Large intestine (tissue), 3 donors: ENCODE data around the gene IQCK. TPM values are rescaled to one million over a fixed set of nuclear protein-coding genes. Genes with fewer than 3 reads are reported as not detected.
A peak's percentile ranks its signal among the peaks of the same experiment; 100 is the strongest.

Experiments
- DNase-seq, 2 donors: peaks; one replicate each; pipeline versions ENCODE4 v3.0.0 to v3.0.0-alpha.2; 2013
- H3K27ac ChIP-seq: one replicate; pipeline ENCODE4 v1.5.1; 2013; ENCODE audit warnings: low read length
- H3K27me3 ChIP-seq: 2 replicates; pipeline ENCODE4 v1.6.1; 2013; ENCODE audit warnings: low read length; ENCODE audit not compliant: control insufficient read depth, insufficient read depth
- H3K36me3 ChIP-seq: 2 replicates; pipeline ENCODE4 v1.6.1; 2013; ENCODE audit warnings: low read length; ENCODE audit not compliant: control insufficient read depth, insufficient read depth
- H3K4me1 ChIP-seq: one replicate; pipeline ENCODE4 v1.6.1; 2013; ENCODE audit warnings: low read length; ENCODE audit not compliant: control insufficient read depth, insufficient read depth
- H3K4me3 ChIP-seq: one replicate; pipeline ENCODE4 v1.5.1; 2013; ENCODE audit warnings: low read length
- H3K9me3 ChIP-seq: one replicate; pipeline ENCODE4 v1.6.1; 2013; ENCODE audit warnings: mild to moderate bottlenecking, low read depth, low read length, moderate library complexity; ENCODE audit not compliant: control insufficient read depth
- WGBS: methylation state at CpG from one replicate; pipeline ENCODE4 v1.1.5; 2013; ENCODE audit warnings: low lambda C conversion rate; ENCODE audit not compliant: insufficient coverage; 5-methylcytosine and 5-hydroxymethylcytosine counted together
- polyA plus RNA-seq: library from polyadenylated mRNA; unstranded; fragments of 120-200 nt; gene quantifications from one replicate; pipeline ENCODE4 v1.2.1, GENCODE V29; 2013

Gene IQCK
- polyA plus RNA-seq, 1 donor: 14.0 TPM

DNA sequence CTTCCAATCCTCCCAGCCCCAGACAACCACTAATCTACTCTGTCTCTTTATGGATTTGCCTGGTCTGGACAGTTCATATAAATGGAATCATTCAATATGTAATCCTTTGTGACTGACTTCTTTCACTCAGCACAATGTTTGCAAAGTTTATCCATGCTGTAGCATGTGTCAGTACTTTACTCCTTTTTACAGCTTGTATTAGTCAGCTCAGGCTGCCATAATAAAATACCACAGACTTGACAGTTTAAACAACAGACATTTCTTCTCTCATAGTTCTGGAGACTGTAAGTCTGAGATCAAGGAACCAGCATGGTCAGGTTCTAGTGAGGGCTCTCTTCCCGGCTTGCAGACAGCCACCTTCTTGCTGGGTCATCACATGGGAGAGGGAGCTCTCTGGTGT, 125.3 kb downstream of the IQCK start:
- Histone ChIP-seq H3K4me1 (no peaks in the 10 kb centered on the region), H3K9me3 (no peaks in the 10 kb centered on the region), H3K27me3 (no peaks in the 10 kb centered on the region), H3K4me3 (no peak overlapping the region), H3K36me3 (no peaks in the 10 kb centered on the region), H3K27ac (no peak overlapping the region)
- no CpG with 5 or more reads among the region's 1 CpG for WGBS
- peak; percentile 16 to 52 for DNase-seq

DNA sequence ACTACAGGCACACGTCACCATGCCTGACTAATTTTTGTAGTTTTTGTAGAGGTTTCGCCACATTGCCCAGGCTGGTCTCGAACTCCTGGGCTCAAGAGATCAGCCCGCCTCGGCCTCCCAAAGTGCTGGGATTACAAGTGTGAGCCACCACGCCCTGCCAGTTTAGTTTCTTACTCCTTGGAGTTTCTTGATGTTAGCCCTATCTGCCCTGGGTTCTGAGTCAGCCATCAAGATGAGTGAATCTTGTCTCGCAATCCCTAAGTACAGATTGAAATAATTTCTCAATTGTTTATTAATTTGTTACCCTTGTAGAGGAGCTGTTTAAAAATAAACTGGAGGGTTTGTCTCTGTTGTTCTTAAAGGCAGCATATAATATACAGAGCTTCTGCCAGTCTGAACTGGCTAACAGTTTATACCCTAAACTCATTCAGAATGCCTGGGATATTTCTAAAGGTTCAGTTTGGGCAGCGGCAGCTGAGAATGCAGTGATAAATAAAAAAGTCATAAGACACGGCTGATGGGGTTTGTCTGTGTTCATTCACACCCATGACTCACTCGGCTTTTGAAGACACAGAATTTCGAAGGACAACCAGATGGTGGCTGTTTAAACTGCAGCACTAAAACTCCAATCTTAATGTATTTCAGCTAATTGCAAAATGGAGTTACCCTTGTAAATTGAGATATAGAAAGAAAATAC, 127.0 kb downstream of the IQCK start:
- no peak for DNase-seq
- WGBS: 95% methylated on average over 3 of the region's 11 CpGs
- Histone ChIP-seq H3K36me3 (no peaks in the 10 kb centered on the region), H3K4me1 (no peaks in the 10 kb centered on the region), H3K9me3 (no peaks in the 10 kb centered on the region), H3K27ac (no peak overlapping the region), H3K4me3 (no peak overlapping the region), H3K27me3 (no peaks in the 10 kb centered on the region)

DNA sequence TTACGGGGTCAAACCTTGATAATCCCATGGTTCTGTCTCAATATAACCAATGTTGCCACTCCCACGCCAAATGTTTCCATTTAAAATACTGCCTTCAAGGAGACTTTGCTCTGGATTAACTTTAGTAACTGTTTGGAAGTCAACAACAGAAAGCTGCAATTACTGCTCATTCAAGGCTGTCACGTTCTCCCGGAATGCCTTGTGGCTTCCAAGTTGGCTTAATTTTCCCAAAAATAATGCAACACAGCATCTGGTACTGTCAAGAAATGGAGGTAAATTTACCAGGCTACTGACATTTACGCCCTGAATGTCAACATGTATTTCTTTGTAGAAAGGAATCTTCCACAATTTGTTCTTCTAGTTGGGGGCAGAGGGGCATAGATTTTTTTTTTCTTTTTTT, 128.4 kb downstream of the IQCK start:
- no peaks in the 10 kb centered on the region for H3K9me3 ChIP-seq
- no peaks in the 10 kb centered on the region for H3K36me3 ChIP-seq
- H3K4me3 ChIP-seq: no peak overlapping the region
- DNase-seq: no peak
- H3K27ac ChIP-seq: no peak overlapping the region
- H3K27me3 ChIP-seq: no peaks in the 10 kb centered on the region
- 100% methylated on average over 1 of the region's 5 CpGs for WGBS
- H3K4me1 ChIP-seq: no peaks in the 10 kb centered on the region

DNA sequence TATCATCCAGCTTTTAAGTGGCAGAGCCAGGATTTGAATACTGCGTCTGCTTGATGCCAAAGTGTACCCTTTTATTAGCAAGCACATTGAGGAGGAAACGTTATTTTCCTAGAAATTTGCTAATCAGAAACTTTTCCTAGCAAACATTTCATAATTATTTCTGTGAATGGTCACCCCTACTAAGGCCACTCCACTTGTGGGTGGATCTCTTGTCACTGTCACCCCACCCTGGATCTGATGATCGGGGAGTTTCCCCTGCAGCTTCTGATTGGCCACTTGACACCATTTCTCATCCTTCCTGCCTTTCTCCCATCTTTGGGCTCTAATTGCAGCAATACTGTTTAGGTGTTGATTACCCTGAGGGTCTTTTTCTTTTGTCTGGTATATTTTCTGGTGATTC, 130.7 kb downstream of the IQCK start:
- H3K27me3 ChIP-seq: no peaks in the 10 kb centered on the region
- no peaks in the 10 kb centered on the region for H3K4me1 ChIP-seq
- DNase-seq: no peak
- WGBS: no CpG with 5 or more reads among the region's 3 CpGs
- no peak overlapping the region for H3K27ac ChIP-seq
- H3K36me3 ChIP-seq: no peaks in the 10 kb centered on the region
- H3K9me3 ChIP-seq: no peaks in the 10 kb centered on the region
- no peak overlapping the region for H3K4me3 ChIP-seq

DNA sequence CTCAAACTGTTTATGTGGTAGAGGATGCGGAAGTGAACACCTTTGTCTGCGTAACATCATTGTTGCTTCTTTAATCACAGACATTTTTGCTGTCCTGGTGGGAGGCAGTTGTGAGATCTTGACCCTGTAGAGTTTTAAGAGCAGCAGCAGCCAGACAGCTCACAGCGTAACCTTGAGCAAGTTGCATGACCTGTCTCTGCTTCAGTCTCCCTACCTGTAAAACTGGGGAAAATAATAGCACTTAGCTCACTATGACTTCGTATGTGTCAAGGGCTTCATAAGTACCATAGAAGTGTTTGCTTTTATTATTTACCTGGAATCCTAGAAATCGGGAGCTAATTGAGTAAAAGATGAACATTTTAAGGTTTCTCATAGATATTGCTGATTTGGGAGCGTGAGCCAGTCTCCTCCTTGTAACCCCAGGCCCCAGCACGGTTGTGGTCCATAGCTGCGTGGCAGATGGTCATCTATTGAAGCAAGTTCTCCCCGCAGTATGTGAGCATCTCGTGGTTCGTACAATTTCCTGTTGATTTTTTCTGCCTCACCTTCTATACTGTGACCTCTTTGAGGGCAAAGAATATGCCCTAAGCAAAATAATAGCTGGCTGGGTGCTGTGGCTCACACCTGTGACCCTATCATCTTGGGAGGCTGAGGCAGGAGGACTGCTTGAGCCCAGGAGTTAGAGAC, 132.2 kb downstream of the IQCK start:
- no peaks in the 10 kb centered on the region for H3K27me3 ChIP-seq
- WGBS: no CpG with 5 or more reads among the region's 11 CpGs

DNA sequence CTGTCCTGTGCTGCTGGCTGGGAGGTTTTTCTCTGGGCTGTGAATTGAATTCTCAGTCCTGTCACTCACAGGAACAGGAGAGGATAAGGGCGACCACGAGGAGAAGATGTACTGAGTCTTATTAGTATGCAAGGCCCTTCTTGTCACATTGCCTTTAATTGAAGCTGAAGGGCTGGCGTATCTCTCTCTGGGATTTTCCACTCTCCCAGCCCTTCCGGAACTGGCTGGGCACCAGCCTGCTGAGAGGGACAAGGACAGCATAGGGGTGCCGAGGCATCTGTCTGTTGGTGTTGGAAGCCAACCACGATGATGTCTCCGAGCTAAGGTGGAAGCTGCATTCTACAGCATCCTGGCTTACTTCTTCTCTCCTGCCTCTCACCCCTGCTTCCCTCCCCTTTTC, 133.4 kb downstream of the IQCK start:
- DNase-seq: no peak
- Histone ChIP-seq H3K4me1 (no peaks in the 10 kb centered on the region), H3K36me3 (no peaks in the 10 kb centered on the region), H3K27ac (no peak overlapping the region), H3K9me3 (no peaks in the 10 kb centered on the region), H3K27me3 (no peaks in the 10 kb centered on the region), H3K4me3 (no peak overlapping the region)
- no CpG with 5 or more reads among the region's 7 CpGs for WGBS

More for the DNA sequence above, 132.2 kb downstream of the IQCK start:
- DNase-seq: no peak
- Histone ChIP-seq H3K27ac (no peak overlapping the region), H3K4me3 (no peak overlapping the region), H3K9me3 (no peaks in the 10 kb centered on the region), H3K4me1 (no peaks in the 10 kb centered on the region), H3K36me3 (no peaks in the 10 kb centered on the region)

DNA sequence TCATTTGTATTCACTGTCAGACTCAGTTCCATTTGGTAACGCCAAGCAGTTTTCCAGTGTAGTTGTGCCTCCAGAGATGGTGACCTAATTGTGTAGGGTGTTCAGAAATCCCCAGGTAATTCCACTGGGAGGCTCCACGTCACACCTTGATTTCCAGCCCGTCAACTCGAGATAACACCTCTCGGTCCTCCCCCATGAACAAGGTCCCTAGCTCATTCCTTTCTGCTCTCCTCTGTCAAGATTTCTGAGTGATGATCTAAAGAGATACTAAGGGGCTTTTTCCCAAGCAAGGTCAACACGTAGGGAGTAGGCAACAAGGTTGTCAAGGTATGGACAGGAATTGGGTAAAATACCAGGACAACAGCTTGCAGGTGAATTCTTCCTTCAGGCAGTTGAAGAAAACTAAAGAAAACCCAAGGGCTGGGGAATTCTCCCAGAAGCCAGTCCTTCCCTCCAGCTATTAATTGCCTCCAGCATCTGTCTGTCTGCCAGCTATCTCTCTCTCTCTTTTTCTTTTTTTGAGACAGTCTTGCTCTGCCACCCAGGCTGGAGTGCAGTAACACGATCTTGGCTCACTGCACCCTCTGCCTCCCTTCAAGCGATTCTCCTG, 135.2 kb downstream of the IQCK start:
- H3K9me3 ChIP-seq: no peaks in the 10 kb centered on the region
- H3K27me3 ChIP-seq: no peaks in the 10 kb centered on the region
- no CpG with 5 or more reads among the region's 8 CpGs for WGBS
- DNase-seq: peak in 1 of 2 donors; percentile 32
- H3K27ac ChIP-seq: no peak overlapping the region
- H3K4me1 ChIP-seq: no peaks in the 10 kb centered on the region
- H3K36me3 ChIP-seq: peaks cover 4% of the 10 kb centered on the region
- no peak overlapping the region for H3K4me3 ChIP-seq

DNA sequence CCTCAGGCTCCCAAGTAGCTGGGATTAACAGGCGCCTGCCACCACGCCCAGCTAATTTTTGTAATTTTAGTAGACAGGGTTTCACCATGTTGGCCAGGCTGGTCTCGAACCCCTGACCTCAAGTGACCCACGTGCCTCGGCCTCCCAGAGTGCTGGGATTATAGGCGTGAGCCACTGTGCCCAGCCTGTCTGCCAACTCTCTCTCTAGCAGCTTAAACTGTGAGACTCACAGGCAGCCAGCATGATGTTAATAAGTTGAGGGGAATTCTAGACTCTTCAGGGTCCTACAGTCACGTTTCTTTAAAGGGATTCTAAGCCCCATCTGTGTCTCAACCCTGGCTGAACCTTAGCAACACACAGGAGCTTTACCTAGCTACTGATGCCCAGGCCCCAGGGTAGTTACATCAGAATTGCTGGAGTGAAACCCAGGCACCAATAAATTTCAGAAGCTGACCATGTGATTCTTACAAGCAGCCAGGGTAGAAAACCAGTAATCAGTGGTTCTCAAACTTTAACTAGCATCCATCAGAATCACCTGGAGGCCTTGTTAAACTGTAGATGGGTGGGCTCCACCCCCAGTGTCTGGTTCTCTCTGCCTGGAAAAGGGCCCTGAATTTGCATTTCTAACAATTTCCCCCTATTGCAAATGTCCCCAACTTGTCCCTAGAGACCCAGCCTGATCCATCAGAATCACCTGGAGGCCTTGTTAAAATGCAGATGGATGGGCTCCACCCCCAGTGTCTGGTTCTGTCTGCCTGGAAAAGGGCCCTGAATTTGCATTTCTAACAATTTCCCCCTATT, 135.9 kb downstream of the IQCK start:
- Histone ChIP-seq H3K36me3 (peaks cover 8% of the 10 kb centered on the region), H3K4me3 (no peak overlapping the region), H3K9me3 (no peaks in the 10 kb centered on the region), H3K4me1 (no peaks in the 10 kb centered on the region), H3K27ac (no peak overlapping the region), H3K27me3 (no peaks in the 10 kb centered on the region)
- WGBS: no CpG with 5 or more reads among the region's 7 CpGs
- DNase-seq: peak in 1 of 2 donors; percentile 10

DNA sequence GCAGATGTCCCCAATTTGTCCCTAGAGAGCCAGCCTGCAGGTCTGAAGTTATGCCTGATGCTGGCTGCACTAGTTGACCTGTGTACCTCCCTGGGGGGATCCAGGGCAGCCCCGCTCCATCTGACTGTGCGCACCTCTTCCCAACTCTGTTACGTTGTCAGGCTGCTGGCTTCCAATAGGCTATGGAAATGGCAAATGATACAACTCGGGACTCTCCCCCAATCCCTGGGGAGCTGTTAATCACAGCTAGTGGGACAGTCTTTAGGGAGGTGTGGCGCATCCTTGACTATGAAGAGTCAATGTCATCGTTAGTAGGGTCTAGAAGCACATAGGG, 136.4 kb downstream of the IQCK start:
- H3K9me3 ChIP-seq: no peaks in the 10 kb centered on the region

DNA sequence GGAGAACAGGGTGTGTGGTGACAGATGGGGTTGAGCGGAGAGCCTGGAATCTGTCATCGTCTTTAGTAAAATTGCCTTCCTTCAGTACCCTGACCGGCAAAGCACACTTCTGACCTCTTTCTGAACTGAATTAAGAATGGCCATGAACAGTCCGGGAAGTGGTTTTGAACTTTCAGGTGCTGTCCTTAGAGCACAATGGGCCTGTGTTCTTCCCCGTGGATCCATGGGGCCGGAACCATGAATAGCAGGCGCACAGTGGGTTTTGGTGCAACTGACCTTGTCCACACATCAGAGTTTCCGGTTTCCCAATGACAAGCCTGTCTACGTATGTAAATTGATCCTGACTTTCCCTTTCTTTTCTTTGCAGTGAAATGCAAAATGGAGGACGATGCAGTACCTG, 138.0 kb downstream of the IQCK start:
- Histone ChIP-seq H3K4me1 (no peaks in the 10 kb centered on the region), H3K9me3 (no peaks in the 10 kb centered on the region), H3K27ac (no peak overlapping the region), H3K4me3 (no peak overlapping the region), H3K36me3 (peaks cover 29% of the 10 kb centered on the region), H3K27me3 (no peaks in the 10 kb centered on the region)
- WGBS: 93% methylated on average over 2 of the region's 10 CpGs
- no peak for DNase-seq

More for the DNA sequence above, 136.4 kb downstream of the IQCK start:
- Histone ChIP-seq H3K27me3 (no peaks in the 10 kb centered on the region), H3K36me3 (peaks cover 14% of the 10 kb centered on the region), H3K4me1 (no peaks in the 10 kb centered on the region), H3K4me3 (no peak overlapping the region), H3K27ac (no peak overlapping the region)
- DNase-seq: no peak
- WGBS: no CpG with 5 or more reads among the region's 6 CpGs
